H1 (cell line): ENCODE measurements around the gene TGFA.

Source experiments
- KDM5A ChIP-seq: fragments of 200-600 bp; IDR thresholded peaks from 2 replicates; pipeline ENCODE4 v1.7.1; 2012; ENCODE audit warnings: mild to moderate bottlenecking, low read length, inconsistent platforms, mixed read lengths
- TF ChIP-seq, protein P1 (sequence below): IDR thresholded peaks from 2 replicates; pipeline ENCODE4 v1.6.1; 2012; ENCODE audit warnings: inconsistent platforms

DNA sequence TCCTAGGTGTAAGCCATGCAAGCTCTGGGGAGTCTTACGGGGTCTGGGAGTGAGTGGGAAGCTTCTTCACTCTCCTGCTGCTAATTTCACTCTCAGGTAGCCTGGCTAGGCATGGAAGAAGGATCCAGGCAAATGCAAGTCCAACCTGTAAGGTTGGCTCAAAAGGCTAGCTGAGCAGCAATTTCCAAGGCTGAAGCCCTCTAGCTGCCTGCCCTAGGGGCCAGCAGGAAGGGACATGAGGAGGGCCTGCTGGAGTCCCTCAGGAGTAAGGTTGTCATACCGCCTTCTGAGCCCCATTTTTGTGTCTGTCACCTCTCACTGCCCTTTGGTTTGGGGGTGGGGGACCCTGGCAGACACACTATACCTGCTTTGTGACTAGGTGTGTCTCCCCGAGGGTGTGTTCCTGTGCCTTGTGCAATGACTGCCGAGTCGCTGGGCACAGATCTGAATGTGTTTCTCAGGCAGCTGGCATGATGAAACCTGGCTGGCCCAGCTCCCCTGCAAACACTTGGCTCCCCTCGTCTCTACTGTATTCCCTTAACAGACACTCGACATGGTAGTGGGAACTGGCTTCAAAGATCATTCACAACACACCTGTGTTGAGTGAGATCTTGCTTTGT is 127.8 kb downstream of the TGFA start:
- TF ChIP-seq KDM5A: no peak
- TF ChIP-seq, protein P1, sequence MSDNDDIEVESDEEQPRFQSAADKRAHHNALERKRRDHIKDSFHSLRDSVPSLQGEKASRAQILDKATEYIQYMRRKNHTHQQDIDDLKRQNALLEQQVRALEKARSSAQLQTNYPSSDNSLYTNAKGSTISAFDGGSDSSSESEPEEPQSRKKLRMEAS: no peak
